ENCODE measurements around the gene FOXE3.

Gene FOXE3

GRCh38 chr1:47406966-47407365, 9.1 kb upstream of the FOXE3 start:
- DNase-seq = no peak

GRCh38 chr1:47407481-47407880, 8.6 kb upstream of the FOXE3 start:
- DNase-seq = peak; percentile 85

GRCh38 chr1:47409311-47410067, 6.6 kb upstream of the FOXE3 start:
- no peak for DNase-seq

- DNase-seq = no peak
Measured at GRCh38 chr1:47410068-47410455, 6.0 kb upstream of the FOXE3 start.

- DNase-seq = no peak
Measured at GRCh38 chr1:47411436-47411835, 4.6 kb upstream of the FOXE3 start.

GRCh38 chr1:47412437-47412836, 3.6 kb upstream of the FOXE3 start:
- no peak for DNase-seq

GRCh38 chr1:47416319-47417169, 459 bp downstream of the FOXE3 start:
- peak; percentile 59 for DNase-seq

GRCh38 chr1:47417170-47418044, 1.3 kb downstream of the FOXE3 start:
- no peak for DNase-seq

GRCh38 chr1:47418122-47418521, 2.0 kb downstream of the FOXE3 start:
- DNase-seq = no peak

GRCh38 chr1:47418681-47419325, 2.7 kb downstream of the FOXE3 start:
- no peak for DNase-seq

GRCh38 chr1:47420547-47420946, 4.5 kb downstream of the FOXE3 start:
- DNase-seq = no peak

GRCh38 chr1:47423872-47424271, 7.8 kb downstream of the FOXE3 start:
- DNase-seq = no peak

GRCh38 chr1:47424336-47424982, 8.4 kb downstream of the FOXE3 start:
- peak; percentile 85 for DNase-seq

GRCh38 chr1:47431534-47431933, 15.4 kb downstream of the FOXE3 start:
- no peak for DNase-seq

GRCh38 chr1:47432071-47433036, 16.3 kb downstream of the FOXE3 start:
- peak; percentile 92 for DNase-seq

GRCh38 chr1:47433037-47433421, 16.9 kb downstream of the FOXE3 start:
- DNase-seq = no peak

- DNase-seq = no peak
Measured at GRCh38 chr1:47433477-47434050, 17.5 kb downstream of the FOXE3 start.

- peak; percentile 82 for DNase-seq
Measured at GRCh38 chr1:47434051-47434842, 18.2 kb downstream of the FOXE3 start.

- no peak for DNase-seq
Measured at GRCh38 chr1:47435506-47436303, 19.6 kb downstream of the FOXE3 start.

All from NCI-H82 (cell line).